ENCODE results near the gene SOD3. TPM values are rescaled to one million over a fixed set of nuclear protein-coding genes. Genes with fewer than 3 reads are reported as not detected.

SOD3 gene
- total RNA-seq, 4 donors from 2014 or later: 48.3 to 73.6 (median 62.7) TPM

DNA sequence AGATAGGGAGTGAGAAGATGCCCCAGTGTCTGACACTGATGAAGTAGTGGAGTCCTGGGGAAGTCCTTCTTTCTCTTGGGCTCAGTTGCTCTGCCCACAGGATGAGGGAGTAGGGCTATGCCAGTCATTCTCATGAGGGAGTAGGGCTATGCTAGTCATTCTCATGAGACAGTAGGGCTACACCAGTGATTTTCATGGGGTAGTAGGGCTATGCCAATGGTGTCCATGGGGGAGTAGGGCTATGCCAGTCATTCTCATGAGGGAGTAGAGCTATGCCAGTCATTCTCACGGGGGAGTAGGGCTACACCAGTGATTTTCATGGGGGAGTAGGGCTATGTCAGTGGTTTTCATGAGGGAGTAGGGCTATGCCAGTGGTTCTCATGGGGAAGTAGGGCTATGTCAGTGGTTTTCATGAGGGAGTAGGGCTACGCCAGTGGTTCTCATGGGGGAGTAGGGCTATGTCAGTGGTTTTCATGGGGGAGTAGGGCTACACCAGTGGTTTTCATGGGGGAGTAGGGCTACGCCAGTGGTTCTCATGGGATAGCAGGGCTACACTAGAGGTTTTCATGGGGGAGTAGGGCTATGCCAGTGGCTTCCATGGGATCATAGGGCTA is 43.3 kb upstream of the SOD3 start:
- no peak overlapping the region for H3K4me3 ChIP-seq (ENCODE audit: low read depth, poor library complexity, severe bottlenecking)
- TF ChIP-seq POLR2A (IDR thresholded peaks at IDR 0.05): no peak
- TF ChIP-seq, protein P1, sequence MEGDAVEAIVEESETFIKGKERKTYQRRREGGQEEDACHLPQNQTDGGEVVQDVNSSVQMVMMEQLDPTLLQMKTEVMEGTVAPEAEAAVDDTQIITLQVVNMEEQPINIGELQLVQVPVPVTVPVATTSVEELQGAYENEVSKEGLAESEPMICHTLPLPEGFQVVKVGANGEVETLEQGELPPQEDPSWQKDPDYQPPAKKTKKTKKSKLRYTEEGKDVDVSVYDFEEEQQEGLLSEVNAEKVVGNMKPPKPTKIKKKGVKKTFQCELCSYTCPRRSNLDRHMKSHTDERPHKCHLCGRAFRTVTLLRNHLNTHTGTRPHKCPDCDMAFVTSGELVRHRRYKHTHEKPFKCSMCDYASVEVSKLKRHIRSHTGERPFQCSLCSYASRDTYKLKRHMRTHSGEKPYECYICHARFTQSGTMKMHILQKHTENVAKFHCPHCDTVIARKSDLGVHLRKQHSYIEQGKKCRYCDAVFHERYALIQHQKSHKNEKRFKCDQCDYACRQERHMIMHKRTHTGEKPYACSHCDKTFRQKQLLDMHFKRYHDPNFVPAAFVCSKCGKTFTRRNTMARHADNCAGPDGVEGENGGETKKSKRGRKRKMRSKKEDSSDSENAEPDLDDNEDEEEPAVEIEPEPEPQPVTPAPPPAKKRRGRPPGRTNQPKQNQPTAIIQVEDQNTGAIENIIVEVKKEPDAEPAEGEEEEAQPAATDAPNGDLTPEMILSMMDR (IDR thresholded peaks at IDR 0.05): no peak
- DNase-seq (ENCODE audit: low spot score in 2 of 2): no peak
- 74 to 90% methylated on average over 3 of the region's 3 CpGs for WGBS, 2 donors
- intact Hi-C loops (cut with DNase I; ENCODE audit: low total_unique reads): no loop called here

DNA sequence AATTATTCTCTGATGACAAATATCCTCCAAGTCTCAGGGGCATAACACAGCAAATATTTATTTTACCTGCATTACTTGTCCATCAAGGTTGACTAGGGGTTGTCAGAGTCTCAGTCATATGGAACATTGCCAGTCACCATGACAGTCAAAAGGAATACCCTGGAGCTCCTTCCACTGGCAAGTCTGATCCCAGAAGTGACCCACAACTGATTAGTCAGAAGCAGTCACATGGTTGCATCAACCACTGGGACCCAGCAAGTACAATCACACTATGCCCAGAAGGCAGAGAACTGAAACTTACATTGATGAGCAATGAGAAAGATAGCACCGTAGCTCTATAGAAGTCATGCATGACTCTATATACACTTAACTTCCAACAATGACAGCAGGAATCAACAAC is 41.9 kb upstream of the SOD3 start:
- intact Hi-C loops (cut with DNase I; ENCODE audit: low total_unique reads): no loop called here
- H3K4me3 ChIP-seq (ENCODE audit: low read depth, poor library complexity, severe bottlenecking): no peak overlapping the region
- no peak for DNase-seq (ENCODE audit: low spot score in 2 of 2)
- TF ChIP-seq, protein P1 (IDR thresholded peaks at IDR 0.05): no peak
- TF ChIP-seq POLR2A (IDR thresholded peaks at IDR 0.05): no peak
- WGBS, 2 donors: 39 to 56% methylated on average over 1 of the region's 1 CpG

DNA sequence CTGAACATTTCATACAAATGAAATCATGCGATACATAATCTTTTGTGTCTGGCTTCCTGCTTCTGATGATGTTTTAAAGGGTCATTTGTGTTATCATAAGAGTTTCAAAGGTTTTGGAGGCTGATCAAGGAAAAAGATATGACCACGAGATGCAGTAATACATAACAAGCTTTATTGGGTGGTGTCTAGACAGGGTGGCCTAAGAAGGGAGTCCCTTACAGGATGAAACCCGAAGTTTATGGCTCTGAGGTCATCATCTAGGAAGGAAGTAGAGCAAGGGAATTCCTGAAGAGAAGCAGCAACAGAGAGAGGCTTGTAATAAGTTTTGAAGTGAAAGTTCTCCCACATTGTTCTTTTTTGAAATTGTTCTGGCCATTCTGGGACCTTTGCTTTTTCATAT is 40.8 kb upstream of the SOD3 start:
- no peak for DNase-seq (ENCODE audit: low spot score in 2 of 2)
- intact Hi-C loops (cut with DNase I; ENCODE audit: low total_unique reads): no loop called here
- TF ChIP-seq, protein P1 (IDR thresholded peaks at IDR 0.05): no peak
- no peak for TF ChIP-seq POLR2A (IDR thresholded peaks at IDR 0.05)
- H3K4me3 ChIP-seq (ENCODE audit: low read depth, poor library complexity, severe bottlenecking): no peak overlapping the region
- 45 to 55% methylated on average over 3 of the region's 3 CpGs for WGBS, 2 donors

DNA sequence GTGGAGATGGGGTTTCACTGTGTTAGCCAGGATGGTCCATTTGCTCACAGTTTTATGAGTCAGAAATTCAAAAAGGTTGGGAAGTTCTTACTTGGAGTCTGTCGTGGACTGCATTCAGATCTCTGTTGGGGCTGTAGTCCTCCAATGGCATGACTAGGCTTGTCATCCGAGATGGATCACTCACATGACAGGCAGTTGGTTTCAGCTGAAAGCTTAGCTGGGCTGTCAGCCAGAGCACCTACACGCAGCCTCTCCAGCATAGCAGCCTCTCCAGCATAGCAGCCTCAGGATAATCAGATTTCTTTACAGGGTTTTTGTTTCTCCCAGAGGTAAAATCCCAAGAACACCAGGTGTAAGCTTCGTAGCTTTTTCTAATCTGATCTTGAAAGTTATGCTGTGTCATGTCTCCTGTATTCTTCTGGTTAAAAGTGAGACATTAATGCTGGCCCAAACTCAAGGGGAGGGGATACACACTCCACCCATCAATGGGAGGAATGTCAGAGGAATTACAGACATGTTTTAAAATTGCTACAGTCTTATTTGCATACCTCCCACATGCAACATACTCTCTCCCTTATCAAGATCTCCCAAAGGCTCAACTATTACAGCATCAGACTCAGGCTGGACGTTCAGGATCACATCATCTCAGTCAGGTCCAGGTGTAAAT is 31.6 kb upstream of the SOD3 start:
- DNase-seq (ENCODE audit: low spot score in 2 of 2): peak in 1 of 2 donors; percentile 69
- H3K4me3 ChIP-seq (ENCODE audit: low read depth, poor library complexity, severe bottlenecking): no peak overlapping the region
- TF ChIP-seq, protein P1 (IDR thresholded peaks at IDR 0.05): no peak
- TF ChIP-seq POLR2A (IDR thresholded peaks at IDR 0.05): no peak
- intact Hi-C loops (cut with DNase I; ENCODE audit: low total_unique reads): no loop called here
- 25 to 30% methylated on average over 5 of the region's 5 CpGs for WGBS, 2 donors

DNA sequence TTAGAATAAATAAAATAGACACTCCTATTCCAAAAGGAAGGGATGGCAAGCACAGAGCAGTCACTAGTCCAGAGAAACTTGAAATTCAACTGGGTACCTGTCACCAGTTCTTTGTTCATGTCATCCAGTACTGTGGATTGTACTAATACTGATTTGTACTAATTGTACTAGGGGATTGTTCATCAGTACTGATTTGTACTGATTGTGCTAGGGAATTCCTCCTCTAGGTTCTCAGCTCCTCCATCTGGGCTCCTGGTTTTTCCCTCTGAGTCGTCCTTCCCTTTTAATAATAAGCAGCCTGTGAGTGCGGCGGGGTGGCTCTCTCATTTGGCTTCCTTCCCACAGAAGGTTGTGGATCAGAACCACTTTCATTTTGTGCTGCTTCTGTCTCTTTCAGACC is 31.0 kb upstream of the SOD3 start:
- no peak overlapping the region for H3K4me3 ChIP-seq (ENCODE audit: low read depth, poor library complexity, severe bottlenecking)
- WGBS, 2 donors: 25 to 27% methylated on average over 3 of the region's 3 CpGs

More for the DNA sequence above, 31.0 kb upstream of the SOD3 start:
- TF ChIP-seq, protein P1 (IDR thresholded peaks at IDR 0.05): no peak
- TF ChIP-seq POLR2A (IDR thresholded peaks at IDR 0.05): no peak
- no peak for DNase-seq (ENCODE audit: low spot score in 2 of 2)
- intact Hi-C loops (cut with DNase I; ENCODE audit: low total_unique reads): no loop called here

Data from lower leg skin (tissue), 4 donors.